KMS-11 (cell line): Measurements from ENCODE around the gene C22orf31.
"Not testable (repeated sequence)": the region's sequence is repeated elsewhere in the genome, so short reads cannot be mapped to it uniquely, and the experiment has no call there.

Source experiments
- H2AFZ ChIP-seq: fragments of 200-600 bp; sonication (generic); 2 replicates; pipeline ENCODE4 v1.6.1; 2016; ENCODE audit warnings: antibody characterized with exemption, mixed run types, low read depth
- H3K27ac ChIP-seq: fragments of 200-600 bp; sonication (generic); 2 replicates; pipeline ENCODE4 v1.6.1; 2016; ENCODE audit warnings: mild to moderate bottlenecking, mixed run types
- H3K27me3 ChIP-seq: fragments of 200-600 bp; sonication (generic); 2 replicates; pipeline ENCODE4 v1.6.1; 2017; ENCODE audit warnings: mild to moderate bottlenecking, low read depth, mixed run types, moderate library complexity; ENCODE audit not compliant: insufficient read depth
- H3K36me3 ChIP-seq: fragments of 200-600 bp; sonication (generic); 2 replicates; pipeline ENCODE4 v1.6.1; 2017; ENCODE audit warnings: mild to moderate bottlenecking, mixed run types; ENCODE audit not compliant: insufficient read depth
- H3K4me1 ChIP-seq: fragments of 200-600 bp; sonication (generic); 2 replicates; pipeline ENCODE4 v1.6.1; 2016; ENCODE audit warnings: mild to moderate bottlenecking, low read depth, mixed run types; ENCODE audit not compliant: poor library complexity, severe bottlenecking
- H3K4me2 ChIP-seq: fragments of 200-600 bp; sonication (generic); 2 replicates; pipeline ENCODE4 v1.7.0; 2016; ENCODE audit warnings: mild to moderate bottlenecking, mixed run types
- H3K4me3 ChIP-seq: fragments of 200-600 bp; sonication (generic); IDR thresholded peaks from 2 replicates; pipeline ENCODE4 v1.6.1; 2017; ENCODE audit warnings: low read depth, low read length, mixed read lengths; ENCODE audit not compliant: insufficient read depth
- H3K79me2 ChIP-seq: fragments of 200-600 bp; sonication (generic); 2 replicates; pipeline ENCODE4 v1.6.1; 2016; ENCODE audit warnings: low read depth, mixed run types; ENCODE audit not compliant: insufficient read depth
- H3K9ac ChIP-seq: fragments of 200-600 bp; sonication (generic); 2 replicates; pipeline ENCODE4 v1.6.1; 2016; ENCODE audit warnings: mild to moderate bottlenecking, mixed run types
- H4K20me1 ChIP-seq: fragments of 200-600 bp; sonication (generic); 2 replicates; pipeline ENCODE4 v1.6.1; 2016; ENCODE audit warnings: mild to moderate bottlenecking, mixed run types; ENCODE audit not compliant: insufficient read depth
- TF ChIP-seq, protein P1 (sequence below): fragments of 200-600 bp; sonication (generic); conservative IDR thresholded peaks from 2 replicates; pipeline ENCODE4 v1.6.1; 2017; ENCODE audit warnings: low read depth, mild to moderate bottlenecking, antibody characterized with exemption, low read length, moderate library complexity, mixed read lengths

Gene C22orf31

DNA sequence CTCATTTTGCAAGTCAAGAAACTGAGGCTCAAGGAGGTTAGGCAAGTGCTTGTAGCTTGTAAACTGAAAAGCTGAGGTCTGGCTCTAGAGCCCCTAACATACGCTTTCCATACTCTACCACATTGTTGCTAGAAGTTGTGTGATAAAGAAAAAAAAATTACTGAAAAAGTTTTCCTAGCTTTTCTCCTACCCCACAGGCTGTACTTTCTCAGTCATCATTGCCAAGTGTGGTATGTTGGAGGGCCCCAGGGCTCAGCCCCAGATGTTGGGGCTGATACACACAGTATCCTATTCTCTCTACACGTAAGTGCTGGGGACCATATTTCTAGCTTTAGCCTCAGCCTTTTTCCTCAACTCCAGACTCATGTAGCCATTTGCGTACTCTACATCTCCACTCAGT is 27.2 kb upstream of the C22orf31 start:
- no peak overlapping the region for H3K4me2 ChIP-seq
- H2AFZ ChIP-seq = no peak overlapping the region
- TF ChIP-seq, protein P1, sequence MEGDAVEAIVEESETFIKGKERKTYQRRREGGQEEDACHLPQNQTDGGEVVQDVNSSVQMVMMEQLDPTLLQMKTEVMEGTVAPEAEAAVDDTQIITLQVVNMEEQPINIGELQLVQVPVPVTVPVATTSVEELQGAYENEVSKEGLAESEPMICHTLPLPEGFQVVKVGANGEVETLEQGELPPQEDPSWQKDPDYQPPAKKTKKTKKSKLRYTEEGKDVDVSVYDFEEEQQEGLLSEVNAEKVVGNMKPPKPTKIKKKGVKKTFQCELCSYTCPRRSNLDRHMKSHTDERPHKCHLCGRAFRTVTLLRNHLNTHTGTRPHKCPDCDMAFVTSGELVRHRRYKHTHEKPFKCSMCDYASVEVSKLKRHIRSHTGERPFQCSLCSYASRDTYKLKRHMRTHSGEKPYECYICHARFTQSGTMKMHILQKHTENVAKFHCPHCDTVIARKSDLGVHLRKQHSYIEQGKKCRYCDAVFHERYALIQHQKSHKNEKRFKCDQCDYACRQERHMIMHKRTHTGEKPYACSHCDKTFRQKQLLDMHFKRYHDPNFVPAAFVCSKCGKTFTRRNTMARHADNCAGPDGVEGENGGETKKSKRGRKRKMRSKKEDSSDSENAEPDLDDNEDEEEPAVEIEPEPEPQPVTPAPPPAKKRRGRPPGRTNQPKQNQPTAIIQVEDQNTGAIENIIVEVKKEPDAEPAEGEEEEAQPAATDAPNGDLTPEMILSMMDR = no peak
- no peak overlapping the region for H3K9ac ChIP-seq
- no peaks in the 10 kb centered on the region for H3K4me1 ChIP-seq
- no peaks in the 10 kb centered on the region for H3K79me2 ChIP-seq
- no peaks in the 10 kb centered on the region for H4K20me1 ChIP-seq
- H3K4me3 ChIP-seq = no peak overlapping the region
- H3K36me3 ChIP-seq = no peaks in the 10 kb centered on the region
- H3K27me3 ChIP-seq = no peaks in the 10 kb centered on the region
- H3K27ac ChIP-seq = no peak overlapping the region

DNA sequence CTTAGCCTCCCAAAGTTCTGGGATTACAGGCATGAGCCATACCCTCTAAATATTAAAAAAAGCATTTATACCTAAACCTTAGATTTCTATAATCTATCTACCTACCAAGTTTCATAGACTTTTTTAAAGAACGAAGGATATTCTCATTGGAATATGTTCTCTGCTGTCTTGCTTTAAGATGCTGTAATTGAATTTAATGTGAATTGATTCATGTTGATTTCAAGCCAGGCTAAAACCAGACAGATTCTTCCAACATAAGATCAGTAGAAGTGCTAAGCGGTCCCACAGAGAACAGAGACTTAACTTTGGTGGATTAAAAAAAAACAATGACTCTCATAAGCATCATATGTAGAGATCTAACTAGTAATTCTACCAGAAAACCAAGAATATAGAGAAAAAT is 25.4 kb upstream of the C22orf31 start:
- TF ChIP-seq, protein P1 = no peak

DNA sequence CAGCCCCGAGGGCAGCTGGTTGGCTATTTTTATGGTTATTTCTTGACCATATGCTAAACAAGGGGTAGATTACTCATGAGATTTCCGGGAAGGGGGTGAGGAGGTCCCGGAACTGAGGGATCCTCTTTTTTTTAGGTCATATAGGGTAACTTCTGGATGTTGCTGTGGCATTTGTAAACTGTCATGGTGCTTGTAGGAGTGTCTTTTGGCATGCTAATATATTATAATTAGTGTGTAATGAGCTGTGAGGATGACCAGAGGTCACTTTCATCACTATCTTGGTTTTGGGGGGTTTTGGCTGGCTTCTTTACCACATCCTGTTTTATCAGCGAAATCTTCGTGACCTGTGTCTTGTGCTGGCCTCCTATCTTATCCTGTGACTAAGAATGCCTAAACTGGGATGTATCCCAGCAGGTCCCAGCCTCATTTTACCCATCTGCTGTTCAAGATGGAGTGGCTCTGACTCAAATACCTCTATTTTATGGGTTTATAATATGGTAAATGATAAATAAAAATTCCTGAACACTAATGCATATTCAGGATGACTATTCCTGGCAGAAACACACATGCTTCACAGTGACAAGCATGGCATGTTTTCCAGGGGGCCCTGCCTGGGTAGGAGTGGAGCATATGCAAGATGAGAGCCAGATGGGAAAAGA is 22.4 kb upstream of the C22orf31 start:
- Histone ChIP-seq H3K27ac (no peak overlapping the region), H3K79me2 (no peaks in the 10 kb centered on the region)

More for the DNA sequence above, 25.4 kb upstream of the C22orf31 start:
- Histone ChIP-seq H3K9ac (no peak overlapping the region), H3K4me3 (no peak overlapping the region), H3K4me1 (no peaks in the 10 kb centered on the region), H3K36me3 (no peaks in the 10 kb centered on the region), H2AFZ (no peak overlapping the region), H3K27ac (no peak overlapping the region), H3K27me3 (no peaks in the 10 kb centered on the region), H3K4me2 (no peak overlapping the region), H3K79me2 (no peaks in the 10 kb centered on the region), H4K20me1 (no peaks in the 10 kb centered on the region)

DNA sequence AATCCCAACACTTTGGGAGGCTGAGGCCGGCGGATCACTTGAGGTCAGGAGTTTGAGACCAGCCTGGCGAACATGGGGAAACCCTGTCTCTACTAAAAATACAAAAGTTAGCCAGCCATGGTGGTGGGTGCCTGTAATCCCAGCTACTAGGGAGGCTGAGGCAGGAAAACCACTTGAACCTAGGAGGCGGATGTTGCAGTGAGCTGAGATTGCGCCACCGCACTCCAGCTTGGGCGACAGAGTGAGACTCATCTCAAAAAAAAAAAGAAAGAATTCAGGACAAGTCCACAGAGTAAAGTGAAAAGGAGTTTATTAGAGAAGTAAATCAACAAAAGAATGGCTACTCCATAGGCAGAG is 21.9 kb upstream of the C22orf31 start:
- H3K79me2 ChIP-seq, H3K36me3 ChIP-seq, H3K4me2 ChIP-seq, H3K27me3 ChIP-seq, H3K4me1 ChIP-seq, H3K27ac ChIP-seq, H3K9ac ChIP-seq, H4K20me1 ChIP-seq, H2AFZ ChIP-seq, H3K4me3 ChIP-seq: not testable (repeated sequence)

More for the DNA sequence above, 22.4 kb upstream of the C22orf31 start:
- no peak overlapping the region for H3K4me2 ChIP-seq
- H2AFZ ChIP-seq = no peak overlapping the region
- no peaks in the 10 kb centered on the region for H3K36me3 ChIP-seq
- H4K20me1 ChIP-seq = no peaks in the 10 kb centered on the region
- no peaks in the 10 kb centered on the region for H3K27me3 ChIP-seq
- no peak overlapping the region for H3K9ac ChIP-seq
- H3K4me1 ChIP-seq = no peaks in the 10 kb centered on the region
- TF ChIP-seq, protein P1 = no peak
- no peak overlapping the region for H3K4me3 ChIP-seq

DNA sequence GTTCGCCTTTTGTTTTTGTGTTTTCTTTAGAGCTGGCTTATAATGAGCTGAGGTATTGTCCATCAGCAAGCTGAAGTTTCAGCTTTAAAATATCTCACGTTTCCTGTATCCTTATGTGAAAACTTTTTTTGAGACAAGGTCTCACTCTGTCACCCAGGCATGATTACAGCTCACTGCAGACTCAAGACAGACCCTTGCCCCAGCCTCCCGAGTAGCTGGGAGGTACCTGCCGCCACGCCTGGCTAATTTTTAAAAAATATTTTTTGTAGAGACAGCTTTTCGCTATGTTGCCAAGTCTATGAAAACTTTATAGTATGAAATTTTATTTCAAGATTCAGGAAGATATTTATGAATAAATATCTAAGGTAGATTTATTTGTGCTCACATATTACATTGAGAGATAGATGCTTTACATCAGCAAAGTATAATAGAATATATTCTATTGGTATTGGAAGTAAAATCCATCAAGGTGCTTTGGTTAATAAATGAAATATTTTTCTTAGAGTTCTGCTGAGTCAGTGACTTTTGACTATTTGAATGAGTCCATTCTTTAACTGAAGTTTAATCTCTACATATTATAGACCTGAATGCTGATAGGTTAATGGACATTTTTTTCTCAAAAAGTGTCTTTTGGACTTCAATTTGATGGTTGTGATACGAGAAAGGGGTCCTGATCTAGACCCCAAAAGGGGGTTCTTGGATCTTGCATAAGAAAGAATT is 21.4 kb upstream of the C22orf31 start:
- Histone ChIP-seq H3K79me2 (no peaks in the 10 kb centered on the region), H3K27ac (no peak overlapping the region), H2AFZ (no peak overlapping the region), H4K20me1 (no peaks in the 10 kb centered on the region), H3K36me3 (no peaks in the 10 kb centered on the region), H3K4me1 (no peaks in the 10 kb centered on the region), H3K9ac (no peak overlapping the region), H3K27me3 (no peaks in the 10 kb centered on the region), H3K4me2 (no peak overlapping the region), H3K4me3 (no peak overlapping the region)
- TF ChIP-seq, protein P1 = no peak
